Cardiac septum (tissue), 1 donor: Measurements from ENCODE around the gene PRC1. TPM values are rescaled to one million over a fixed set of nuclear protein-coding genes. Genes with fewer than 3 reads are reported as not detected.
A peak's percentile ranks its signal among the peaks of the same experiment; 100 is the strongest.

Experiments used
- DNase-seq: peaks from one replicate; pipeline ENCODE4 v3.0.0-alpha.2; 2020; ENCODE audit warnings: low spot score
- intact Hi-C: fragments of 100-400 bp; cut with DNase I; formaldehyde crosslinking; loops from one replicate; pipeline ENCODE4 v1.14.0; 2022
- total RNA-seq: library from RNA; stranded (reverse); fragmentation: NEBNext Ultra II Directional; extraction: Animal tissue kit (Norgen Biotek cat#: 25700); gene quantifications from one replicate; pipeline ENCODE4 v1.2.1, GENCODE V29; 2021
- donor health status: DM: no; HTN: no; CAD: no.

PRC1 gene
- total RNA-seq, 1 donor from 2014 or later = 3.1 TPM

DNA sequence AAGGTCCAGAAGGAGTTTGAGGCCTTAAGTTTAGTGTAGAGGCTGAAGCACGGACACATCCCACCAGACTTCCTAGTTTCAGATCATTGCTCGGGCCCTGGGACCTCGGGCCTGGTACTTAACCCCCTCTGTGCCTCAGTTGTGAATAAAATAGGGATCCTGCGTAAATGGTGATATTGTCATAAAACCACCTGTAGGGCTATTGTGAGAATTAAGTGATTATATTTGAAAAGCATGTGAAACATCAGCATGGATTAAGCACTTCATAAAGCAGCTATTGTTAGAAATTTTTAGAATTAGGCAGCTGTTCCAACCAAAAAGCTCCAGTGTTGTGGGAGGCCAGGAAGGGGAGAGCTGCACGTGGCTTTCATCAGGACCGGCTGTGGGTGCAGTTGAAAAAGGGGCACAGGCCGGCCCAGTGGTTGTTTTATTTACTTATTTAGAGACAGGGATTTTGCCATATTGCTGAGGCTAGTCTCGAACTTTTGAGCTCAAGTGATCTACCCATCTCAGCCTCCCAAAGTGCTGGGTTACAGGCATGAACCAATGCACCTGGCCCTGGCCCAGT lies 35.2 kb downstream of the PRC1 start:
- DNase-seq = no peak
- intact Hi-C loops = loop anchor here (2.0 kb wide), 1 partner anchor 90 kb away; no protein-coding TSS in a partner anchor

DNA sequence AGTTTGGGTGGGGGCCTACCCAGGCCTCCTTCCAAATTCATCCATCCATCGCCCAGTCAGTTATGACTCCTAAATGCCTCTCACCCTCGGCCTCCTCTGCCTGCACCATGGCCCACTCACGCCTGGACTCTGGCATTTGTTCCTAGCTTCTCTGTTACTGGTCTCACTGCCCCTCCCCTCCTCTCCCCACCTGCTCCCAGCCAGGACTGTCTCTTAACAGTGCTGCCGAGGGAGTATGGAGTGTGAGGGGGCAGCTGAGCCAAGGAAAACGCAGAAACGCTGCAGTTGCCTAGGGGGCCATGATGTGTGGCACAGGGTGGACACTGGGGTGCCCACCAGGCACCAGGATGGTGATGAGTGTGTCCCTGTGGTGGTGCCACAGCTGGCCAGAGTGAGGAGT lies 36.5 kb downstream of the PRC1 start:
- intact Hi-C loops = loop anchor here (2.0 kb wide), 4 partner anchors 37 to 313 kb away; partner anchors contain the start of genes PRC1 and VPS33B

DNA sequence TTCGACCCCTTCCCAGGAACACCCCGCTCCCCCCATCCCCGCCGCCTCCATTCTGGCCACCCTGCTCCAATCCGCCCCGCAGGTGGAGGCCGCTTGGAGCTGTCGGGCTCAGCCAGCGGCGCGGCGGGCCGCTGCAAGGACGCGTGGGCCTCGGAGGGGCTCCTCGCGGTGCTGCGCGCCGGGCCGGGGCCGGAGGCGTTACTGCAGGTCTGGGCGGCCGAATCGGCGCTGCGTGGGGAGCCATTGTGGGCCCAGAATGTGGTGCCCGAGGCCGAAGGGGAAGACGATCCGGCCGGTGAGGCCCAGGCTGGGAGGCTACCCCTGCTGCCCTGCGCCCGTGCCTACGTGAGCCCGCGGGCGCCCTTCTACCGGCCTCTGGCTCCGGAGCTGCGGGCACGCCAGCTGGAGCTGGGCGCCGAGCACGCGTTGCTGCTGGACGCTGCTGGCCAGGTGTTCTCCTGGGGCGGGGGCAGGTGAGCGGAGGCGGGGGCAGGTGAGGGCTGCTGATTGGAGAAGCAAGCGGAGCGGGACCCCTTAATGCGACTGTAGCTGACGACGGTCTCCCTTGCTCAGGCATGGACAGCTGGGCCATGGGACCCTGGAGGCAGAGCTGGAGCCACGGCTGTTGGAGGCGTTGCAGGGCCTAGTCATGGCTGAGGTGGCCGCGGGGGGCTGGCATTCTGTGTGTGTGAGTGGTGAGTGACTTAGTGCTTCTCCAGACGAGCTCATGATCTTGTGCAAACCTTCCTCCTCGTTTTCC lies 37.1 kb downstream of the PRC1 start:
- no peak for DNase-seq
- intact Hi-C loops = loop anchor here (2.0 kb wide), 3 partner anchors 38 to 314 kb away; partner anchors contain the start of genes PRC1 and VPS33B

More for the DNA sequence above, 36.5 kb downstream of the PRC1 start:
- no peak for DNase-seq

DNA sequence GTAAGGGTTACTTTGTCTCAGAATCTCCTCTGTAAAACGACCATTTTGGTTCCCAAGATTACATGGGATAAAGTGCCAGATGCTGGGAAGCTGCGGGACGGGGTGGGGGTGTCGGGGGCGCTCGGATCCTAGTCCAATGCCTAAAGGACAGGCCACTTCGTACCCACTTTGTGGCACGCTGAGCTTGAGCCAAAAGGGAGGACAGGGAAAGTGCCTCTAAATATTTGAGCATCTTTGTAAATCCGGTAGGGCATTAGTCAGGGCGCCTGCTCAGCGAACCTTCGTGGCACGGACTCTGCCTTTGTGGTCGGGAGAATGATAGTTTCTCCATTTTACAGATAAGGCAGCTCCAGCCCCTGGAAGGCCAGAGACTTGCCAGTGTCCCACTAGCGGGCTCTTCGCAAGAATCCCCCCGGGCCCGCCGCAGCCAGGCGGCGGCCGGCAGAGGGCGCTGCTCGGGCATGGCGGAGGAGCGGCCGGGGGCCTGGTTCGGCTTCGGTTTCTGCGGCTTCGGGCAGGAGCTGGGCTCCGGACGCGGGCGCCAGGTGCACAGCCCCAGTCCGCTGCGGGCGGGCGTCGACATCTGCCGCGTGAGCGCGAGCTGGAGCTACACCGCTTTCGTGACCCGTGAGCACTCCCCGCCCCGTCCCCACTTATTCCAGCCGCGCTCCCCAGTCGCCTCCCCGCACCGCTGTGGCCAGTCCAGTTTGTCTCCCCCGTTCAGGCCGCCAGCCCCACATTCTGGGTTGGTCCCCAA lies 37.9 kb downstream of the PRC1 start:
- DNase-seq = peak; percentile 88
- intact Hi-C loops = loop anchor here (2.0 kb wide), 3 partner anchors 38 to 314 kb away; partner anchors contain the start of genes PRC1 and VPS33B

DNA sequence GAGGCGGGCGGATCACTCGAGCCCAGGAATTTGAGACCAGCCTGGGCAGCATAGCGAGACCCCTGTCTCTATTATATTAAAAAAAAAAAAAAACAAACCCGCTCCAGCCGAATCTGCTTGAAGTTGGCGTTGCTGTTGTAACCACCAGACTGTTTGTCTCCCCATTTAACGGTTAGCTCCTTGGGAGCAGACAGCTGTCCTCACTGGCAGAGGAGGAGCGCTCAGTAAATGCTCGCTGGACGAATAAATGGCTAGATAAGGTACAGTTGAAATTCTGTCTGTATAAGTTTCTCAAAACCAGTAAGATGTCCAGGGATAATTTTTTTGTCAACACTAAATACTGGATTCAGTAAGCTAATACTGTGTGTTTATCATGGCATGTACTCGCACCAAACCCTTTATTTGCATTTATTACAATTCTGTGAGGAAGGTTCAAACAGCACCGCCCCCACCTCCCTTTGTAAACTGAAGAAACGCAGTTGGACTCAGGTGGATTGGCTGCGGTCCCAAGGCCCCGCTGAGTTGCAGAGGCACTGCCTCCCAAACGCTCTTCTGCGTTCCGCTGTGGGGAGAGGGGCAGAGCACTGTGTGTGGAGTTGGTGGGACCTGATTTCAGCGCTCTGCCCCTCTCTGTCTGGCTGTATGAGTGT lies 38.6 kb downstream of the PRC1 start:
- DNase-seq = peak; percentile 69
- intact Hi-C loops = loop anchor here (2.0 kb wide), 3 partner anchors 39 to 315 kb away; partner anchors contain the start of genes PRC1 and VPS33B

DNA sequence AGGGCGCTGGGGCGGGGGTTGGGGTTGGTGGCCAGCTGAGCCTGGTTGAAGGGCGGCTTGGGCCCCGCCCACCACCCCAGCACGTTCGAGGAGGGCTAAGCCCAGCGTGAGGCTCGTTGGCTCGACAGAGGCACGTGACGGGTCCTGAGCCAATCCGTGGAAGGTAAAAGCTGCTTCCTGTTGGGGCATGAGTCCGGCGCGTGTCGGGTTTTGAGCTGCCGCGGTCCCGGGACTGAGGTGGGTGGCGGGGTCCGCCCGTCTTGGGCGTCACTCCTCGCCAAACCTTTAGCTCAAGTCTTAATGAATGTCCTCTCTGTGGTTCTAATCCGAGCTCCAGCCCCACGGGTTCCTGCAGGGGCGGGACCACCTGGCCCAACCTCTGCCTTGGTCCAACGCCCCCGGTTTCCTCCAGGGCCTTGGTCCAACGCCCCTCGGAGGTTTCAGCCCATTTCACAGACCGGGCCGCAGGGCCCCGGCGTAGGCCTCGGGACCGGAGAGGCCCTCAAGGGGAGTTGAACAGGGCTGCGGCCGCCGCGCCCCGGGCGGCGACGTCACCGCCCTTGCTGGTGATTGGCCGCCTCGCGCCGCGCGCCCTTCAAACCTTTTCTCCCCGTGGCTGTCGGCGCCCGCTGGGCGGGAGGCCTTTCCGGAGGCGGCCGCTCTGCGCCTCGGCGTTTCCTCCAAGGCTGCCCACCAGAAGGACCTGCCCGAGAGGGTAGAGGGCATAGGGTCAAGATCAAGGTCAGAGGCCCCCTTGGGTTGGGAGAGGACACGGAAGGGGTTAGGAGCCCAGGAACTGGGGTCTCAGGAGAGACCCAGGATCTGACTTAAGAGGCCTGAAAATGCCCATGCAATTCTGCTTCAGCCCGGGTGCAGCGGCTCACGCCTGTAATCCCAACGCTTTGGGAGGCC lies 39.4 kb downstream of the PRC1 start, which contains the start of gene RCCD1:
Gene RCCD1, plus strand, starts transcription at position 173 of the 912 bp plus-strand sequence. CDS start 1,851 bp downstream, outside the sequence.
- intact Hi-C loops = no loop called here
- DNase-seq = peak; percentile 98

DNA sequence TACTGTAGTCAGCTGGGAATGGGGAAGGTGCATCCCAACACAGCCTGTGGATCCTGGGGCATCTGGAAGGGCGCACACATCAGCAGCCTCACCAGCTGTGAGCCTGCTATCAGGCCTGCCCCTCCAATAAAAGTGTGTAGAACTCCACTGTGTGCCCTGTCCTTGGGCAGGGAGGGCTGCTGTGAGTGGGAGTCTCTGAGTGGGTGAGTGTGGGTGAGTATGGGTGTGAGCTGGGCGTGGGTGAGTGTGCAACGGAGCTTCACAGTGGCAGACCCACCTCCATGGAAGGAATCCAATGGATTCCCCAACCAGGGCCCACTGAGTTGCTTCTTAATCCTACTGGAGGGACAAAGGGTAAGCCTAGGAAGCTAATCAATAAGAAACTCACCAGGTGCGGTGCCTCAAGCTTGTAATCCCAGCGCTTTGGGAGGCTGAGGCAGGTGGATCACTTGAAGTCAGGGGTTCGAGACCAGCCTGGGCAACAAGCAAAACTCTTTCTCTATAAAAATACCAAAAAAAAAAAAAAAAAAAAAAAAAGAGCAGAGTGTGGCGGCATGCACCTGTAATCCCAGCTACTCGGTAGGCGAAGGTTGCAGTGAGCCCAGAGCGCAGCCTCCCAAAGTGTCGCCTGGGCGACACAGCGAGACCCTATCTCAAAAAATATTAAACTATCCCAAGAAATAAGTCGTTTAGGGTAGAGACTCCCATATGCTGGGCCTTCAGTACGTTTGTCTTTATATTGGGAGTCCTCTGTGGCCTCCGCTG lies 40.2 kb downstream of the PRC1 start:
- peak; percentile 39 for DNase-seq
- intact Hi-C loops = no loop called here

DNA sequence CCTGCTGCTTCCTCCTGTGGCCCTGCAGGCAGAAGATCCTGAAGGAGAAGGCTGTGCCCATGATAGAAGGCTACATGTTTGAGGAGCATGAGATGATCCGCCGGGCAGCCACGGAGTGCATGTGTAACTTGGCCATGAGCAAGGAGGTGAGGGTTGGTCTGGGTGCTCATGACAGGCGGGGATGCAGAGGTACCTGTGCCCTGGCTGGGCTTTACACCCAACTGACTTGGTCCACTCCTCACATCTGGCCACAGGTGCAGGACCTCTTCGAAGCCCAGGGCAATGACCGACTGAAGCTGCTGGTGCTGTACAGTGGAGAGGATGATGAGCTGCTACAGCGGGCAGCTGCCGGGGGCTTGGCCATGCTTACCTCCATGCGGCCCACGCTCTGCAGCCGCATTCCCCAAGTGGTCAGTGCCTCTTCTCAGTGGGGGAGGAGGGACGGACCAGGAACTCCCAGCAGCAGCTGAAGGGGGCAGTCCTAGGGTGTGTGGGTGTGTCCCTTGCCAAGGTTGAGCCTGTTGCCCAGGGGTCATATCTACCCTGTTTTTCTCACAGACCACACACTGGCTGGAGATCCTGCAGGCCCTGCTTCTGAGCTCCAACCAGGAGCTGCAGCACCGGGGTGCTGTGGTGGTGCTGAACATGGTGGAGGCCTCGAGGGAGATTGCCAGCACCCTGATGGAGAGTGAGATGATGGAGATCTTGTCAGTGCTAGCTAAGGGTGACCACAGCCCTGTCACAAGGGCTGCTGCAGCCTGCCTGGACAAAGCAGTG lies 41.2 kb downstream of the PRC1 start:
- DNase-seq = peak; percentile 61
- intact Hi-C loops = no loop called here

DNA sequence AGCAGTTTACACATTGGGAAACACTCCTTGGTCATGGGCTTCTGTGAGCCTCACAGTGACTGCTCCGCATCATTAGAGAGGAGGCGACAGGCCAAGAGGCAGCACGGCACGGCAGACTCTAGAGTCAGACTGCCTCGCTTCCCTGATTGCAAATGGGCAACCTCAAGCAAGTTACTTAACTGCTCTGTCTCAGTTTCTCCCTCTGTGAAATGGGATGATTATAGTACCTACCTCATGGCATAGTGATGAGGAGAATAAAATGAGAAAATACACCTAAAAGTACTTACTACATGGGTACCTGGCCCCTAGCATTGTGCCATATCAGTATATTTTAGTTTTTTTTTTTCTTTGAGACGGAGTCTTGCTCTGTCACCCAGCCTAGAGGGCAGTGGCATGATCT lies 43.7 kb downstream of the PRC1 start:
- intact Hi-C loops = no loop called here
- no peak for DNase-seq

DNA sequence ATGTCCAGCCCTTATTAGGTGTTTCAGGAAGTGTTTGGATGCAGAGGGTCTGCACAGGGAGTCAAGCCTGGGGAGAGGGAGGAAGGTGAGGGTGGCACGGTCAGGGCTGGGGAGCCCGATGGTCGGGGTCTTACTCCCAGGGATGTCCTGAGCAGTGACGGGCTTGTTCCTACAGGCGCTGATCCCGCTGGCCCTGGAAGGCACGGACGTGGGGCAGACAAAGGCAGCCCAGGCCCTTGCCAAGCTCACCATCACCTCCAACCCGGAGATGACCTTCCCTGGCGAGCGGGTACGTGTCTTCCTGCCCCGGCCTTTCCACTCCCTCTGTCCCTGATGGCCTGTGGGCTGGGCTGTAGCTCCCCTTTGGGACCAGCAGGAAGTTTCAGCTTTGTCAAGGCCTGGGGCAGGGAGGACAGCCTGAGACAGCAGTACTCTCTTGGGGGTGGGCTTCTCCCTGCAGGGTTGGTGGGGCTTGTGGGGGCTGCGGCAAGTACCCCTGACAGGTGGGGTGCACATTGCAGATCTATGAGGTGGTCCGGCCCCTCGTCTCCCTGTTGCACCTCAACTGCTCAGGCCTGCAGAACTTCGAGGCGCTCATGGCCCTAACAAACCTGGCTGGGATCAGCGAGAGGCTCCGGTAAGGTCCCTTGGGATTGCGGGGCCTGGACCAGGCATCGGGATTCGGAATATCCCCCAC lies 44.2 kb downstream of the PRC1 start:
- intact Hi-C loops = no loop called here
- DNase-seq = no peak

DNA sequence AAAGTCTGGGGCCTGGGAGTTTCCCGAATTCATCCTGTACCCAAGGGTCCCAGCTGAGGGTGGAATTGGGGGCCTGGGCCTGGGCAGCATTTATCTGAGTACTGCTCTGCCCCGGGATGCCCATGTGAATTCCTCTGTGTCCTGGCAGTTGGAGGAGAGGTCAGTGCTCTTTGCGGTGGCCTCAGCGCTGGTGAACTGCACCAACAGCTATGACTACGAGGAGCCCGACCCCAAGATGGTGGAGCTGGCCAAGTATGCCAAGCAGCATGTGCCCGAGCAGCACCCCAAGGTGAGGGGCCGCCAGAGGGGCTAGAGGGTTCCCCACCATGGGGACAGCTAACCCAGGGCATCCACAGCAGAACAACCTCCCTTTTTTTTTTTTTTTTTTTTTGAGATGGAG lies 45.8 kb downstream of the PRC1 start:
- no peak for DNase-seq
- intact Hi-C loops = no loop called here

DNA sequence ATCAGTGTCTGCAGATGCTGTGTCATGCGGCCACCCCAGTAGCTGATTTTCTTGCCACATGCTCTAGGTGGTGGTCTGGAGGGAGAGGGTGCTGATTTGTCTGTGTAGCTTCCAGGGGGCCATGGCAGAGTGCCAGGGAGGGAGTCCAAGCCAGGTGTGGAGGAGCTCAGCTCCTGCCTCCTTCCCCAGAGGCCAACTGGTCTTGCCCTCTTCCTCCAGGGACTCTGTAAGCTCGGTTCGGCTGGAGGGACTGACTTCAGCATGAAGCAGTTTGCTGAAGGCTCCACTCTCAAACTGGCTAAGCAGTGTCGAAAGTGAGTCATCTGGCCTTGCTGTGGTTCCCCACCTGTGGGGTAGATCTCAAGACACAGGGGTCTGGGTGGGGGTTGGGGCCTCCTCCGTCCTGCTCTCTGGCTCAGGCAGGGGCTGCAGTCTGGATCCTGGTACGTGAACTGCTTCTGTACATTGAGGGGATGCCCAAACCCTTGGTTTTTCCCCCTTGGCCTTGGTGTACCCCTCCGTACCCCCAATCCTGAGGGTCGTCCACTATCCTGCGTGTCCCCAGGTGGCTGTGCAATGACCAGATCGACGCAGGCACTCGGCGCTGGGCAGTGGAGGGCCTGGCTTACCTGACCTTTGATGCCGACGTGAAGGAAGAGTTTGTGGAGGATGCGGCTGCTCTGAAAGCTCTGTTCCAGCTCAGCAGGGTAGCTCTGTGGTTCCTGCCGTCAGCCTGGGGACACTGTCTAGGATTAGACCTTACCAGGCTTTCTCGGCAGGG lies 46.6 kb downstream of the PRC1 start:
- intact Hi-C loops = no loop called here
- DNase-seq = no peak

DNA sequence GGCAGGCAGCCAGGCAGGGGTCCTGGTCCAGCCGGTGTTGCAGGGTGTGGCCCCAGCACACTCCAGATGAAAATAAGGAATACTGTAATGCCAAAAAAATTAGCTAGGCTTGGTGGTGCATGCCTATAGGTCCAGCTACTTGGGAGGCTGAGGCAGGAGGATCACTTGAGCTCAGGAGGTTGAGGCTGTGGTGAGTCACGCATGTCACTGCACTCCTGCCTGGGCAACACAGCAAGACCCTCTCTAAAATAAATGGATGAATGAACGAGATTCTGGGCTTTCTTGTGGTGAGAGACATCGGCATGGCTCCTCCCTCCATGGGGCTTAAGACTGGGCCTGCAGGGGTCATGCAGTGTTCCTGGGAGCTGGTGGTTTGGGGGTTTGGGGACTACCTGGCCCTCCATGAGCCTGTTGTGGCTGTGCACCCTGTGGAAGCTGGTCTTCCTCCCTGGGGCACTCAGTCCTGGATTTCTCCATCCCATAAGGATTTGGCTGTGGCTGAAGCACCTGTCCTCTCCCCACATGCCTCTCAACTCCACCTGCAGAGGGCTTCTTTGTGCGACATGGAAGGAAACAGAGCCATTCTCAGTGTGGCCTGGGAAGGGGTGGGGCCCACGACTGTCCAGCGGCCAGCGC lies 47.3 kb downstream of the PRC1 start:
- intact Hi-C loops = no loop called here
- DNase-seq = no peak

DNA sequence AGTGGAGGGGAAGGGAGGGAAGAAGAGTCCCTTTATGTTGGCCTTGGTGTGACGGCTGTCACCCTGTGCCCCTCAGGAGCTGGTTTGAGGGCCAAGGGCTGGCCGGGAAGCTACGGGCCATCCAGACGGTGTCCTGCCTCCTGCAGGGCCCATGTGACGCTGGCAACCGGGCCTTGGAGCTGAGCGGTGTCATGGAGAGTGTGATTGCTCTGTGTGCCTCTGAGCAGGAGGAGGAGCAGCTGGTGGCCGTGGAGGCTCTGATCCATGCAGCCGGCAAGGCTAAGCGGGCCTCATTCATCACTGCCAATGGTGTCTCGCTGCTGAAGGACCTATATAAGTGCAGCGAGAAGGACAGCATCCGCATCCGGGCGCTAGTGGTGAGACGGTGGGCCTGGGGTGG lies 47.8 kb downstream of the PRC1 start:
- DNase-seq = no peak
- intact Hi-C loops = no loop called here

DNA sequence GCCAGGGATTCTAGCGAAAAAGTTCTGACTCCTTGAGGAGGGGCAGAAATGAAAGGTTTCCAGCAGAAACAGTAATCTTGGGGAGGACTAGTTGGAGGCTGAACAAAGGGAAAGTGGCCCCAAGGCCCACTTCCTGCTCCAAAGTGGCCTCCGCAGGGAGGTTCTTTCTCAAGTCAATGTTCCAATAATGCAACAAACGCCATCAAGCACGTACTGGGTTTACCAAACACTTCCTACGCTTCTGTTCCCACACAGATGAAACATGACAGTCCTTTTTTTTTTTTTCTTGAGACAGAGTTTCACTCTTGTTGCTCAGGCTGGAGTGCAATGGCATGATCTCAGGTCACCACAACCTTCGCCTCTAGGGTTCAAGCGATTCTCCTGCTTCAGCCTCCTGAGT lies 49.2 kb downstream of the PRC1 start:
- no peak for DNase-seq
- intact Hi-C loops = no loop called here
